Activated naive CD4-positive, alpha-beta T cell (primary cell): ENCODE data around the gene NCKAP5L.
A peak's percentile ranks its signal among the peaks of the same experiment; 100 is the strongest.
"Not testable (repeated sequence)": the region's sequence is repeated elsewhere in the genome, so short reads cannot be mapped to it uniquely, and the experiment has no call there.

ENCODE experiments used
- DNase-seq, 4 experiments: peaks; one replicate each; lab custom pipeline; 2025; lab: John Stamatoyannopoulos, UW

NCKAP5L gene

DNA sequence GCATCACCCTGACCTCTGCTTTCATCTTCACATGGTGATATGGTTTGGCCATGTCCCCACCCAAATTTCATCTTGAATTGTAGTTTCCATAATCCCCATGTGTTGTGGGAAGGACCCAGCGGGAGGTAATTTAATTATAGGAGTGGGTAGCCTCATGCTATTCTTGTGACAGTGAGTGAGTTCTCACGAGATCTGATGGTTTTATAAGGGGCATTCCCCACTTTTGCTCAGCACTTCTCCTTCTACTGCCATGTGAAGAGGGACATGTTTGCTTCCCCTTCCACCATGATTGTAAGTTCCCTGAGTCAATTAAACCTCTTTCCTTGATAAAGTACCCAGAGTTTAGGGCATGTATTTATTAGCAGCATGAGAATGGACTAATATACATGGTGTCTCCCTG, 48.6 kb downstream of the NCKAP5L start:
- no peak for DNase-seq

DNA sequence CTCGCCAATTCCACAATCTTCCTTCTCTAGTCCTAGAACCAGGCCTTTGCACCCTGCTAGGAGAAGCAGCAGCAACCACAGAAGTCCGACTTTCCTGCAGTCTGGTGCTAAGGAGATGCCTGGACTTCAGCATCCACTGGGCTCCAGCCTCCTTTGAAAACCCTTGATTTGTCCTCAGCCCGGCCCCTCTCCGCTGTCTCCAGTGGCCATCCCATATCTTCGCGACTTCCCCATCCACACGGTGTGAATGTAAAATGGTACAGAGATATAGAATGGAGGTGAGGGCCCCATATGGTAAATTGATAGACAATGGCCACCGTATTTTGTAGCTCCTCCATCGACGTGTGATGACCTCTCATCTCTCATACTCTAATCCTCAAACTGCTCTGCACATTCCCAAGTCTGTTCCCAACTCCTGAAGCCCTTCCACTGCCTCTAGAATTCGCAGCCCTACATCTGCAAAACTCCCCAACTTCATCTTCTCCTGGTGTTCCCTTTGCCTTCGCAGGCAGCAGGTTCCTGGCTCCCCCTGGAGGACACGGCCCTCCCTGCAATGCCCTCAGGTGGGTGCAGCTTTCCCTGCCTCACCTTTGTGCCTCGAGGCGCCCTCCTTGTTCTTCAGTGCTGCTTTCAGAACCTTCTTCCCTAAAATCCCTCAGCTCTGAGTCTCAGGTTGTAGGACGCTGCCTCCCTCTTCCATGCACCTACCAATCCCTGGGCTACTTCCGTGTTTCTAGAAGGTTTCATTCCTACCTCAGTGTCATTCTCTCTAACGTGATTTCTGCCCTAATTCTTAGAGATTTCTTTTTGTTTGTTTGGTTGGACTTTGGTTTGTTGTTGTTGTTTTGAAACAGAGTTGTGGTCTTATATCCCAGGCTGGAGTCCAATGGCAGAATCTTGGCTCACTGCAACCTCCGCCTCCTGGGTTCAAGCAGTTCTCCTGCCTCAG, 50.1 kb downstream of the NCKAP5L start:
- DNase-seq: peak; percentile 42 to 77 (median 68)

DNA sequence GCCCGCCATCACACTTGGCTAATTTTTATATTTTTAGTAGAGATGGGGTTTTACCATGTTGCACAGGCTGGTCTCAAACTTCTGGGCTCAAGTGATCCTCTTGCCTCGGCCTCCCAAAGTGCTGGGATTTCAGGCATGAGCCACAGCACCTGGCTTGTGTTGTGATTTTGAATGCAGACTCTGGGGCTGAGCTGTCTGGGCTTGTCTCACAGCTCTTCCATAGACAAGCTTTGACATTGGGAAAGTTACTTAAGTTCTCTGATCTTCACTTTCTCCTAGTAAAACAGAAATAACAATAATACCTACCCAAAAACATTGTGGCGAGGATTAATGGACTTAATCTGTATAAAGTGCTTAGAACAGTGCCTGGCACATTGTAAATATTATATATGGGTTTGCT, 50.9 kb downstream of the NCKAP5L start:
- DNase-seq: no peak

DNA sequence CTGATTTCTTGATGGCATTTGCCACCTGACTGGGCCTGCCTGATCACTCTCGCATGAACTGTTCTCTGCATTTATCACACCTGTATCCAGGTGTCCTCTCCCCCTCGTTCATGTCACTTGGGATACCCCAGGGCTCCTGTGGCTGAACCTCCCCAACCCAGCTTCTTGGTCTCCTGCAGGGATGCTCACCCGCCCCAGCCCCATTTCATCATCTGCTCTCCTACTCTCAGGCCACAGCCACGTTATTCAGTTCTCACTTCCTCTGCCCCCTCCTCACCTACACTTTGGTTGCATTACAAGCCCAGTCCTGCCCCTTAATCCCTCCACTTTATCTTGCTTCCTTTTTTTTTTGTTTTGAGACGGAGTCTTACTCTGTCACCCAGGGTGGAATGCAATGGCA, 51.4 kb downstream of the NCKAP5L start:
- no peak for DNase-seq

DNA sequence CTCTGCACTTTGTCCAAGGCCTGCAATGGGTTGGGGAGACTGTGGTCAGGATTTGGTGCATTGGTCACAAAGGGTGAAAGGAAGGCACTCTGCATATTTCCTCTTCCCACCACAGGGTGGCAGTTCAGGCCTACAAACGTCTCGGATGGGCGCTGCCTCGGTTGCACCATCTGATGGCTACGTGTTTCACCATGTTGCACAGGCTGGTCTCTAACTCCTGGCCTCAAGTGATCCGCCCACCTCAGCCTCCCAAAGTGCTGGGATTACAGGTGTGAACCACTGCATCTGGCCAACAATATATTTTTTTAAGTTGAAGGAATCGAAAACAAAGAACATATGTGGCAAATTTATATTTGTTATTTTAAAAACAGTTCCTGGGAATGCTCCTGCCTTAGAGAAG, 51.8 kb downstream of the NCKAP5L start:
- peak in 3 of 4 experiments; percentile 4 to 5 (median 5) for DNase-seq

DNA sequence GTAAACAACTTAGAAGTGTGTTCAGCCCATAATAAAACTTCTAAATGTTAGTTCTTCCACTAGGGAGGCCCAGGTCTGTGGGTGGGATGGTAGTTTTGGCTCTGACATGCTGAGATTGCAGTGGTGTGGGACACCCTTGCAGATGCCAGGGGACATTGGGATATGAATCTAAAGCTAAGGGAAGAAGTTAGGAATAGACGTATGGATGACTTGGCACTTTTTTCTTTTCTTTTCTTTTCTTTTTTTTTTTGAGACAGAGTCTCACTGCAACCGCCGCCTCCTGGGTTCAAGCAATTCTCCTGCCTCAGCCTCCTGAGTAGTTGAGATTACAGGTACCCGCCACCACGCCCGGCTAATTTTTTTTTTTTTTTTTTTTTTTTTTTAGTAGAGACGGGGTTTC, 55.1 kb downstream of the NCKAP5L start:
- not testable (repeated sequence) for DNase-seq

DNA sequence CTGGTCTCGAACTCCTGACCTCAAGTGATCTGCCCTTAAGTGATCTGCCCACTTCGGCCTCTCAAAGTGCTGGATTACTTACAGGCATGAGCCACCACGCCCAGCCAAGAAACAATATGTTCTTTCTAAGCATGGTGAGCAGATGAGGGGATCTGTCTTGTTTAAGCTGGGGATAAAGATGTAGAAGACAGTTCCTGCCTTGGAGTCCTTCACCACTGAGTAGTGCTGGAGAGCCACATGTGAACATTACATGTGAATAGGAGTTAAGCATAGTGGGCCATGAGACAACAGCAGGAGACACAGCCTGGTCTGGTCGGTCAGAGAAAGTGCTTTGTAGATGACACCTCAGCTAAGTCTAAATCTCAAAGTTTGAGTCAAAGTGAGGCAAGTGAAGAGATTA, 60.9 kb downstream of the NCKAP5L start:
- no peak for DNase-seq

DNA sequence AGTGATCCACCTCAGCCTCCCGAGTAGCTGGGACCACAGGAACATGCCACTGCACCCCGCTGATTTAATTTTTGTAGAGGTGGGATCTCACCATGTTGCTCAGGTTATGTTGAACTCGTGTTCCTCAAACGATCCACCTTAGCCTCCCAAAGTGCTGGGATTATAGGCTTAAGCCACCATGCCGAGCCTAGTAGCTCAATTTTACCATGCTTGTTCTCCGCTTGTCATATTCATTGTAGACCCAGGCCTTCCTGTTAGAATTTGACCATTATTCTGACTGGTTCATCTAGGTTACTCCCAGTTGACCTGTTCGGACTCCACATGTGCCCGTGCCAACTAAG, 62.1 kb downstream of the NCKAP5L start:
- no peak for DNase-seq

DNA sequence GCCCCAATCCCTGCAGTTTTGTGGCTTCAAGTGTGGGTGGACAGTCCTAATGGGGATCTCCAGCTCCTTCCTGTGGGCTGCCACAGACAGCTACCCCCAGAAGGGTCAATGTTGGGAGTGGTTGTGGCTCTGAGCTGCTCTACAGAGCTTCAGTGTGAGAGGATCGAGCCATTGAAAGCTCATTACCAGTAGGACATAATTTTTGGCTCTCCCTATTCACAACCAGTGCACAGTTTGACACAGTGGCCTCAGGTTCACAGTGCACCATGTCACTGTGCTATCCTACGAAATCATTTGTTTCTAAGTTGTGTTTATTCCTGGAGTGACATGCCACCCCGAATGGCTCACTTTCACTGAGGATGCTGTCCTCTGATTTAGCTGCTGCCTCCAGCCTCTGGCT, 64.1 kb downstream of the NCKAP5L start:
- DNase-seq: no peak

DNA sequence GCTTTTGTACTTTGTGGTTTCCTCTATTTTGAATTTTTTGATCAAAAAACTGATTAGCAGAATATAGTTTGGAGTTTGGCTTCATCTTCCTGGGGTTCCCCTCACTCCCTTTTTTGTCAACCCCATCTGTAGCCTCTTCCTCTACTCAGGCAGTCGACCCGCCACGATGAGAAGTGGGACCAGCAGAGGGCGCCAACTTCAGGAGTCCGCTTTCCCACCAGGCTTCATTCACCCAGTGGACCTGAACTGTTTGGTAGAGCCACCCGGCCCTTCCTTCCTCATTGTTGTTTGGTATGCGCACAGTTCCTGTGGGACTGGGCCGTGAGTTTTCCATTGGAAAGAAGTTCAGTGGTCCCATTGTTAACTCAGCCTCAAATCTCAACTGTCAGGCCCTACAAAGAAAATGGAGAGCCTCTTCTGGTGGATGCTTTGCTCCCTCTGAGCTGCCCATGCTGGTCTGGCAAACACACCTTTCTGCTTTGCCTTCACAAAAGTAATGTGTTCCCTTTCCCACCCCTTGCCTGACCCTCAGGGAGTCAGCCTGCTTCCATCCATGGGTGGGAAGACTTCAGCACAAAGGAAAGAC, 65.1 kb downstream of the NCKAP5L start:
- DNase-seq: peak; percentile 32 to 66 (median 62)

DNA sequence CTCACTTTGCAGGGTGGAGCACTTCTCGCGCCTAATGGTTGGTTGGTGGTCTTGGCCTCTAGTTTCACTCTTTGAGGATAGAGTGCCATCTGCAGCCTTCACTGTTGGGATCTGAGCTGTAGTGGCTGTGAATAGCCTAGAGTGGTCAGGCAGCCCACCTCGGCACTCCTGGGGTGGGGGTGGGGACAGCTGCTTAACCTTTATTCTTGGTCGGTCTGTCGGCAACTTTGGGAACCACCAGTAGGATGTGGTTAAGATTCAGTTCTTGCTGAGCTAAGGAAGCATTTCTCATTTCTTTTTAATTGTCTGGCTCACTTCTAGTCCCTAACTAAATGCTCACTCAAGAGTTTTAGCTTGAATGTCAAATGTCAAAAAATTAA, 65.8 kb downstream of the NCKAP5L start:
- no peak for DNase-seq

DNA sequence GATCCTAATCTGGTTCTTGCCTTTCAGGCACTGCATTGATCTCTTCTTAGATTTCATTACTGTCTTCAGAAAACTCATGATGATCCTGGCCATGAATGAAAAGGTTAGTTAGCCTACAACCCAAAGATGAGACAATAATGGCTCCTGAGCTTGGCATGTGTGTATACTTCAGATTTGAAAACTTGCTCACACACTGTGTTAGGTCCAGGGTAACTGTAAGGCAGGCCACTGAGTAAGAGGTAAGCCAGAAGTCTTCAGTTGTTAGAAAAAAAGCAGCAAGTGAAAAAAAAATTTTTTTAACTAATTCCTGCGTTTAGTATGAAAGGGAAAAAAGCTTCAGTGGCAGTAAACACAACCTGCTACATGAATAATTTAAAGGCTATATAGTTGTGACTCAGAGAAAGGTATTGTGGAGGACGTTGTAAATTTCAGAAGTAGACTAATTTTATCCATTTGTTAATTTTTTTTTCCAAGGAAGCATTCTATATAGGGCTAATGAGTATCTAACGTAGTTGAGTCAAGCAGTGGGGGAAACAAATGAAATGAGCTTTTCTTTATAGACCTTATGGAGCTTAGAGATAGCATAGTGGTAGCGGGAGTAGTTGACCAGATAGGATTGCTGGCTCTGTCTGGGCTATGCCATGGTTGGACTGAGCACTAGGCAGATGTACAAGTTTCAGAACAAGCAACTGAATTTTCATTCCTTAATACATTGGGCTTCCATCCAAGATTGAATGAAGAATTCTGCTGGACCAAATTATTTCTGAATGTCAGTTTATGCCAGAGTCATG, 66.3 kb downstream of the NCKAP5L start:
- no peak for DNase-seq

DNA sequence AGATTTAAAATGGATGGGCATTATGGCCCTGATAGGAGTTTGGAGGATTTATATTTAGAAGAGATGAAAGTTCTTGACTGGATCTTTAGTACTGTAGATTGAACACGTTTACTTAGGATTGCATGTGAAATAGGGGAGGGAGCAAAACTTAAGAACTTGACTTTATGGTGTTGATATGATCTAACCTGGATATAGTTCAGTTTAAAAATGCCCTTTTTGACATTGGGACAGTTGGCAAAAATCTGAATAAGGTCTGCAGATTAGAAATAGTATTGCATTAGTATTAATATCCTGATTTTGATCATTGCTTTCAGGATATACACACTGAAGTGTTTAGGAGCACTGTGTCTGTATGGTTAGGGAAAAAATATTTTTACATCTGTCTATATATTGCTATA, 77.2 kb downstream of the NCKAP5L start:
- no peak for DNase-seq

DNA sequence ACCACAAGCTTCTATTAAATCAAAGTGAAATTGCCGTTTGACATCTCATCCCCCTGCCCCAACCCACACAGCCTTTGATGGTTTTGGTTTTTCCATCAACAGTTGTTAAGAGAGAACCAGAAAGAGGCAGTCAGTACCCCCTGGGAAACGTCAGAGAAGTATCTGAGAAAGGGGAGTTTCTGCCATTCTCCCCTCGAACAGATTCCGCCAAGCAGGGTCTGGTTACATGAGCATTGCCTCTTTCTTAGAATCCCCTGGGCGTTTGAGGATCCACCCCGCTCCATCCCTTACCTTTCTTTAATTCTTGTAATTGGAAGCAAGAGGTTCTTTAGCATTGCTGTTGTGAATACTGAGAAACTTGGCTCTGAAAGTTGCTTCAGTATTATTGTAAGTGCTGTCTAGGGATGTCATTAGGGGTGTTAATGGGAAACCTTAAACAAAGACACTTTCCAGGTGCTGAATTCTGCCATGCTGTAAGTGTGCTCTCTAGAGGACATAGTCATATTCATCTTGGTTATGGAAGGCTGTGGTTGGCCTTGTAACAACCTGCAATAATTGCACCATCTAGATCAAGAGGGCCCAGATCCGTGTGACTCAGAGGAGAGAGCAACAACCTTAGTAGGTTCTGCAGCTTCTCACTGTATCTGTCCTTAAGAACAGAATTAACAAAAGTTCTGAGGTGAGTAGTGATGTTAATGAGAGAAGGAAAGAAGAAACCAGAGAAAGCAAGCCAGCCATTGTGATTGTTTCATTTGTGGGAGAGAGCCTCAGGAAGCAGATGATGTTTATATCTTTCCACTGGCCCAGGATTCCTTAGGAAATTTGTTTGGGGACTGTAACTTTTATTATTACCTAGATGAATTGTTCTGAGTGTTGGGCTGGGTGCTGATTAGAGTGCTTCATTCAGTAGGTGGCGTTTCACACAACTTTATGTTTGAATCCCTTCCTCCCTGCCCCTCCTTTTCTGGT, 77.9 kb downstream of the NCKAP5L start:
- DNase-seq: no peak

DNA sequence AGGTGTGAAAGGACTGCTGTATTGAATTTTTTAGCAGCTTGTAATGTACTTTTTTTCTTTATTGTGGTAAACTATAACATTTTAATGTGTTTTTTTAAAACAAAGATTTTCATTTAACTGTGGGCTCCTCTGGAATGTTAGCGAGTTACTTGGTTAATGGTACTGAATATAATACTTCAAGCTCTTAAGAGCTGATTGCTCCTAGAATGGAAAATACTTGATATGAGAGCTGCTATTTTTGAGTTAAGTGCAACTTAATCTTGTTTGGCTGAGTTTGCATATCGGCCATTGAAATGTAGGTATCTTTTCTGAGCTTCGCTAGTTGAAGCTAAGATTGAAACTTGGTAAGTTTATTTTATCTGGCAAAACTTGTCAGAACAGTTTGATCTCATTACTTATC, 79.4 kb downstream of the NCKAP5L start:
- DNase-seq: no peak

DNA sequence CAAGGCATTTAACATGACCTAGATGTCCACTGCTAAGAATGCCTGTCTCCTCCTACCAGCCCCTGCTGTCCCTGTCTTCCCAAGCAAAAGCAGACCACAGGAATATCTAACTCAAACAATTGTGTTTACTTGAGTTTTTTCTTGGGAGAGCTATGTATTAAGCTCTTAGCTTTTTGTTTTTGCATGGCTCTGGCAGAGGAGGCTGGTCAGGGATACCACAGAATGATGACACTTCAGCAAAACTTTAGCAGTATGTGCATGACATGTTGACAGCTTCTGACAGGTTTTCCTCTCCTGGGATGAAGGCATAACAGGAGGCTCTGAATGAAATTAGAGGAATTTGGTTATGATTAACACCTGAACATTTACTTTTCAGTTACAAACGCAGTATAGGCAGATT, 79.9 kb downstream of the NCKAP5L start:
- no peak for DNase-seq

DNA sequence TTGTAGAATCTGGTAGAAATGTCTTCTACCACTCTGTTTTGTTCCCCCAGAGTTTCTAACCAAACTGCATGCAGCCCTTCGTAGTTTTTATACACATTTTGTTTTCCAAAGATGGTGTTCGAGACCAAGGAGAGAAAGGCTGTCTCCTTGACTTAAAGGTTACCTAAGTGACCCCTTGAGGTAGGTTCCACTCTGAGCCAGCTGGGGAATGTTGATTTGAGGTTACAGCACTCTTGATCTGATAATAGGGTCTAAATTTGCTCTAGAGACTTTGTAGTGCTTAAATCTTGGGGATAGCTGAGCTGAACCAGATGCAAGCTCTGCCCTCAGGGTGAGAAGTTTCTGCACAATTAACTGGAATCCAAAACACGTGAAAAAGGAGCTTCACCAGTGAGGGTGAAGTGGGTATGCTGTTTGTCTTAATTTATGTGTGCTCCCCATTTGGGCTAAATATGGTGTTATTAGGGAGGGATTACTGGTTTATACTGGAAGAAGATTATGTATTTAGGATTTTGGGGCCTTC, 83.8 kb downstream of the NCKAP5L start:
- no peak for DNase-seq

DNA sequence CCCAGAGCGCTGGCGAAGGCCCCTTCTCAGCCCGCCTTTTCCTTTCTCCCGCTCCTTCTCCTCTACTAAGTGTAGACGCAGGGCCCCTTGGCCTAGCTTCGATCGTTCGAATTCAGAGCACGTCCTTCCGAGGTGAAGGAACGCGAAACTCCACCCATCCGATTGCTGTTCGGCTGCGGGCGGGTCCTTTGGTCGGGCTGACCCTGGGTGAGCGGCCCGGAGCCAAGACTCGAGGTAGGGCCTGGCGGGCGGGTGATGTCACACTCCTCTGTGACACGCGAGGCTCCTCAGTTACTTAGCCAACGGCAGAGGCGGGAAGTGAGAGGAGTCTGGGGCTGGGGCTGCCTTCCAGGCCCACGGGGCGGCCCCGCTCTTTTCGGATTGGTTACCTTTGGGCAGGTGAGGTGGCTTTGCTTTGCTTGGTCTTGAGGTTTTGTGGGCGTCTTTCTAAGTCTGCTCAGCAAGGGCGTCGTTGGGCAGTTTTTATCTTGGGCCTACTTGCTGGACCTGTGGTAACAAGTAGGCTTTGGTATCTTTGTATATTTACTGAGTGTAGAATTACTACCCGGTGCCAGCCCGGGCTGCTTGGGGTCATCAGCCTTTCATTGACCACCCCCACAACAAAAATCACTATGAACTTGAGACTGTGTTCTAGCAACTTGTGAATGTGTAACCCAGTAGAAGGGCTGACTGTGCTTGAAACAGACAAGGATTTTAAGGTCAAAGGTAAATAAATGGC, 86.2 kb downstream of the NCKAP5L start:
- DNase-seq: peak; percentile 66 to 76 (median 74)
